HEK293 (cell line): ENCODE data around the gene MSRB2.

ENCODE experiments used
- GLI2 ChIP-seq: fragments of 450-650 bp; formaldehyde crosslinking; IDR thresholded peaks from 2 replicates; pipeline ENCODE4; 2017; ENCODE audit warnings: missing biosample characterization, missing genetic modification characterization, low read depth, borderline replicate concordance
- GLIS2 ChIP-seq: fragments of 450-650 bp; formaldehyde crosslinking; IDR thresholded peaks from 2 replicates; pipeline ENCODE4 v1.5.1; 2016; ENCODE audit warnings: missing biosample characterization, missing genetic modification characterization
- KLF7 ChIP-seq: fragments of 450-650 bp; formaldehyde crosslinking; IDR thresholded peaks from 2 replicates; pipeline ENCODE4 v1.5.1; 2016; ENCODE audit warnings: missing biosample characterization, missing genetic modification characterization, borderline replicate concordance
- KLF9 ChIP-seq: fragments of 450-650 bp; formaldehyde crosslinking; IDR thresholded peaks from 2 replicates; pipeline ENCODE4 v1.5.1; 2016; ENCODE audit warnings: missing biosample characterization, missing genetic modification characterization, low read depth
- OVOL3 ChIP-seq: fragments of 450-650 bp; formaldehyde crosslinking; IDR thresholded peaks from 2 replicates; pipeline ENCODE4 v1.5.1; 2016; ENCODE audit warnings: missing biosample characterization, missing genetic modification characterization
- PATZ1 ChIP-seq: fragments of 450-650 bp; formaldehyde crosslinking; IDR thresholded peaks from 2 replicates; pipeline ENCODE4 v1.5.1; 2016; ENCODE audit warnings: missing biosample characterization, missing genetic modification characterization
- PRDM10 ChIP-seq: fragments of 450-650 bp; formaldehyde crosslinking; IDR thresholded peaks from 2 replicates; pipeline ENCODE4 v1.5.1; 2016; ENCODE audit warnings: missing biosample characterization, missing genetic modification characterization
- PRDM6 ChIP-seq: fragments of 450-650 bp; formaldehyde crosslinking; IDR thresholded peaks from 2 replicates; pipeline ENCODE4 v1.5.1; 2017; ENCODE audit warnings: missing biosample characterization, missing genetic modification characterization
- REPIN1 ChIP-seq: fragments of 450-650 bp; formaldehyde crosslinking; IDR thresholded peaks from 2 replicates; pipeline ENCODE4 v1.5.1; 2017; ENCODE audit warnings: missing biosample characterization, missing genetic modification characterization, low read depth
- ZBTB20 ChIP-seq: fragments of 450-650 bp; formaldehyde crosslinking; IDR thresholded peaks from 2 replicates; pipeline ENCODE4 v1.5.1; 2016; ENCODE audit warnings: missing biosample characterization, missing genetic modification characterization
- ZNF10 ChIP-seq: fragments of 450-650 bp; formaldehyde crosslinking; IDR thresholded peaks from 2 replicates; pipeline ENCODE4 v1.5.1; 2017; ENCODE audit warnings: missing biosample characterization, missing genetic modification characterization
- ZNF121 ChIP-seq: fragments of 450-650 bp; formaldehyde crosslinking; IDR thresholded peaks from 2 replicates; pipeline ENCODE4 v1.5.1; 2016; ENCODE audit warnings: missing biosample characterization, missing genetic modification characterization
- ZNF138 ChIP-seq: fragments of 450-650 bp; formaldehyde crosslinking; IDR thresholded peaks from 2 replicates; pipeline ENCODE4 v1.5.1; 2016; ENCODE audit warnings: missing biosample characterization, missing genetic modification characterization, borderline replicate concordance
- ZNF146 ChIP-seq: fragments of 450-650 bp; formaldehyde crosslinking; IDR thresholded peaks from 2 replicates; pipeline ENCODE4 v1.5.1; 2016; ENCODE audit warnings: missing biosample characterization, missing genetic modification characterization
- ZNF274 ChIP-seq, 2 experiments: fragments of 200-500 bp in 1 of 2; fragments of 450-650 bp in 1 of 2; sonication (Bioruptor generic) in 1 of 2; formaldehyde crosslinking in 1 of 2; IDR thresholded peaks; 2 replicates each; pipeline versions ENCODE4 v1.5.1 to v1.6.1; 2014 to 2016; ENCODE audit warnings: borderline replicate concordance in 1 of 2, inconsistent platforms in 1 of 2, low read length in 1 of 2, missing biosample characterization in 1 of 2, missing genetic modification characterization in 1 of 2
- ZNF335 ChIP-seq: fragments of 450-650 bp; formaldehyde crosslinking; conservative IDR thresholded peaks from 2 replicates; pipeline ENCODE4 v1.5.1; 2016; ENCODE audit warnings: missing biosample characterization, missing genetic modification characterization
- ZNF529 ChIP-seq: fragments of 450-650 bp; formaldehyde crosslinking; IDR thresholded peaks from 2 replicates; pipeline ENCODE4 v1.5.1; 2017; ENCODE audit warnings: missing genetic modification characterization, missing biosample characterization; ENCODE audit not compliant: insufficient replicate concordance
- ZNF530 ChIP-seq: fragments of 450-650 bp; formaldehyde crosslinking; IDR thresholded peaks from 2 replicates; pipeline ENCODE4 v1.5.1; 2016; ENCODE audit warnings: low read depth, missing biosample characterization, missing genetic modification characterization
- ZNF544 ChIP-seq: fragments of 450-650 bp; formaldehyde crosslinking; IDR thresholded peaks from 2 replicates; pipeline ENCODE4 v1.5.0; 2017; ENCODE audit warnings: missing biosample characterization, missing genetic modification characterization
- ZNF549 ChIP-seq: fragments of 450-650 bp; IDR thresholded peaks from 2 replicates; pipeline ENCODE4 v1.5.1; 2018; ENCODE audit warnings: missing biosample characterization, missing genetic modification characterization, mild to moderate bottlenecking, inconsistent platforms, moderate library complexity
- ZNF580 ChIP-seq: fragments of 450-650 bp; formaldehyde crosslinking; IDR thresholded peaks from 2 replicates; pipeline ENCODE4 v1.5.1; 2016; ENCODE audit warnings: missing biosample characterization, missing genetic modification characterization
- ZNF704 ChIP-seq: fragments of 450-650 bp; formaldehyde crosslinking; IDR thresholded peaks from 2 replicates; pipeline ENCODE4 v1.5.1; 2016; ENCODE audit warnings: missing biosample characterization, missing genetic modification characterization
- ZNF785 ChIP-seq: fragments of 450-650 bp; formaldehyde crosslinking; IDR thresholded peaks from 2 replicates; pipeline ENCODE4 v1.5.1; 2016; ENCODE audit warnings: missing biosample characterization, missing genetic modification characterization
- ZNF792 ChIP-seq: fragments of 450-650 bp; formaldehyde crosslinking; IDR thresholded peaks from 2 replicates; pipeline ENCODE4 v1.5.1; 2016; ENCODE audit warnings: missing biosample characterization, missing genetic modification characterization
- ZNF843 ChIP-seq: fragments of 450-650 bp; formaldehyde crosslinking; IDR thresholded peaks from 2 replicates; pipeline ENCODE4 v1.5.1; 2016; ENCODE audit warnings: missing biosample characterization, missing genetic modification characterization
- ZSCAN4 ChIP-seq: fragments of 450-650 bp; formaldehyde crosslinking; IDR thresholded peaks from 2 replicates; pipeline ENCODE4 v1.5.1; 2017; ENCODE audit warnings: missing biosample characterization, missing genetic modification characterization
- ZXDB ChIP-seq: fragments of 450-650 bp; formaldehyde crosslinking; IDR thresholded peaks from 2 replicates; pipeline ENCODE4 v1.5.1; 2016; ENCODE audit warnings: missing biosample characterization, missing genetic modification characterization

The MSRB2 gene

GRCh38 chr10:23095966-23096801 is 805 bp downstream of the MSRB2 start (continued):
- TF ChIP-seq PRDM6 (no peak), ZNF580 (tag by site-specific recombination) (no peak), GLIS2 (tag by site-specific recombination) (peak; percentile 27; the same call in 1 of the 2 replicates), ZNF138 (no peak), ZXDB (tag by site-specific recombination) (peak; percentile 12; the same call in 1 of the 2 replicates), ZNF785 (tag by site-specific recombination) (no peak), ZNF10 (tag by site-specific recombination) (peak; percentile 47; the same call in 1 of the 2 replicates), ZNF704 (no peak), ZNF792 (tag by site-specific recombination) (no peak), ZNF544 (tag by site-specific recombination) (no peak), ZNF529 (tag by site-specific recombination) (no peak), KLF9 (tag by site-specific recombination) (no peak), GLI2 (tag by site-specific recombination) (no peak), REPIN1 (tag by site-specific recombination) (no peak), ZSCAN4 (peak; percentile 92), ZNF843 (tag by site-specific recombination) (no peak), PRDM10 (tag by site-specific recombination) (peak; percentile 32; the same call in 1 of the 2 replicates), ZNF146 (no peak), ZNF274 (IDR thresholded peaks at IDR 0.05; ENCODE audit: low read length) (no peak), ZNF274 (tag by site-specific recombination; IDR thresholded peaks at IDR 0.05; ENCODE audit: borderline replicate concordance) (no peak), ZNF549 (no peak), PATZ1 (tag by site-specific recombination) (no peak), ZBTB20 (tag by site-specific recombination) (no peak), OVOL3 (tag by site-specific recombination) (no peak), ZNF121 (tag by site-specific recombination) (no peak), KLF7 (tag by site-specific recombination) (no peak), ZNF530 (tag by site-specific recombination) (no peak), ZNF335 (peak; percentile 58; the same call in 1 of the 2 replicates)
